Esophagus muscularis mucosa (tissue), 3 donors: ENCODE data around the gene SIDT1.

Experiments
- CTCF ChIP-seq, 3 experiments: fragments of 200-600 bp in 2 of 3; fragments of 450-650 bp in 1 of 3; sonication (generic) in 2 of 3; IDR thresholded peaks; one replicate each; pipeline ENCODE4 v1.5.1; 2017 to 2019; ENCODE audit warnings: antibody characterized with exemption in 3 of 3, mild to moderate bottlenecking in 2 of 3, moderate library complexity in 1 of 3
- POLR2A ChIP-seq: fragments of 450-650 bp; IDR thresholded peaks from one replicate; pipeline ENCODE4 v1.6.1; 2017; ENCODE audit warnings: antibody characterized with exemption, moderate library complexity, mild to moderate bottlenecking, low read depth

GRCh38 chr3:113663761-113664160 is 131.4 kb downstream of the SIDT1 start:
- TF ChIP-seq CTCF (IDR thresholded peaks at IDR 0.05) = no peak
- no peak for TF ChIP-seq POLR2A
